Middle frontal gyrus (tissue), 1 donor: ENCODE results near the gene CLTCL1.
A peak's percentile ranks its signal among the peaks of the same experiment; 100 is the strongest.

ENCODE experiments used
- DNase-seq: peaks from one replicate; pipeline ENCODE4 v3.0.0-alpha.2; 2015; ENCODE audit warnings: low spot score; ENCODE audit errors: extremely low spot score

CLTCL1 gene

DNA sequence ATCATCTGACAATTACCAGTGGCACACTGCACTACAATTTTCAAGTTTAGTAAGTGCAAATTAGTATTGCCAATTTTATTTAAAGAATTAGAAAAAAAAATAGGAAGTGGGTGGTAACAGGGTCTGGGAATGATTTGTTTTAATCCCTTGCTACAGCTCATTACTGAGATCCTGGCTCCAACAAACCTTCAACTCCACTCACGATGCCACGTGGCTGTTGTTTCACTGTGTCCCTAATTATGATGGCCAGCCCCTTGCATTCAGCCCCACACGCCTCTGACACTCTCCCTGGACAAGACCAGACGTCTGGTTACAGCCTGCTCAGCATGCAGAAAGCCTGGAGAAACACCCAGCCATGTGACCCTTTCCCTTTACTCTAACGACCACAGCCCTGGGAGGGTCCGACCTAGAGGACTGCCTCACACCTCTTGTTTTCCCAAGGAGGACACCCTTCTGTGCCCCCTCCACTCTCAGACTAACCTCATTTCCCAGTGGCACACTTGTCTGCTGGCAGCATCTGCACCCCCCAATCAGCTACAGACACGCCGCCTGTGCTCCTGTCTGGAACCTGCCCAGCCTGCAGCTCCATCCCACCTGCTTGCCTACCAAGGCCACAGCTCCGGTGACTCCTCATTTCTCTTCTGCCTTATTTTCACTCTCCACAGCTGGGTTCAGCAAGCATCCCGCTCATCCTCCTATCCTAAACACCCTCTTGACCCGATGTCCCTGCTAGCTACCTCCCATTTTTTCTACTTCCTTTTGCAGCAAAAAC, 94.5 kb downstream of the CLTCL1 start:
- DNase-seq = no peak

DNA sequence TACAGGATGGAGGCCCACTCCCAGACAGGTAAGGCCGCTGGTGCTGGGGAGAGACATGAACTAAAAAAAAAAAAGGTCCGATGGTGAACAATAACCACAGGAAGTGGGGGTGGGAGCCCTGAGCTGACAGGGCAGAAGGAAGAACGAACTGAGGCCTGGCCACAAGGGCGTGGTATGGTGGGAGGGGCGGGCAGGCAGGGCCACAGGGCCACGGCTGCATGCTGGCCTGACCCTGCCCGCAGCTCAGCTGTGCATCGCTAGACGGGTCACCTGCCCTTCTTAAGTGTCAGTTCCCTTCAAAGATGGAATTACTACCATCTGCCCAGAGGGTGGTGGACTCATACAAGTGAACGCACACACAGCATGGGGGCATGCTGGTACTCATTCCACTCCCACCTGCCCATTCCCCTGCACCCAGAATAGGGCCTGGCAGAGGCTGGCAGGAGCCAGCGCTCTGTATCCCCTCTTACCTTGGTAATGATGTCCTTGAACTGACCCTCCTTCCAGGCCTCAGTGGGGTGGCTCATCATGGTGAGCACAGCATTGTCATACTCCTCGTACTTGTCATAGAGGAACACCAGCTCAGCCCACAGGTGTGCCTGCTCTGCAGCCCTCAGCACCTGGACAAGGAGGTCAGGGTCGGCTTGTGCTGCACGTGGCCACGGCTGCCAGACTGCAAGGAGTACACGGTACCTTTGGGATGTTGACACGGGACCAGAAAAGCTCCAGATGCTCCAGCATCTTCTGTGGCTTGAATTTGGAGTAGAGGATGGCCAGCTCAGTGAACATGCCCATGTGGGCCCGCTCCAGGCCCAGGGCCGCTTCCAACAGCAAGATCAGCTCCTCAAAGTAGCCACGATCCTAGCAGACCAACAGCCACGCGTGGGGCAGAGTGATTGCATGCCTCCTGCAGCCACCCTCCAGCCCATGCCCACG, 95.5 kb downstream of the CLTCL1 start:
- no peak for DNase-seq

- DNase-seq = no peak
Measured at GRCh38 chr22:19194766-19195536, 96.6 kb downstream of the CLTCL1 start.

DNA sequence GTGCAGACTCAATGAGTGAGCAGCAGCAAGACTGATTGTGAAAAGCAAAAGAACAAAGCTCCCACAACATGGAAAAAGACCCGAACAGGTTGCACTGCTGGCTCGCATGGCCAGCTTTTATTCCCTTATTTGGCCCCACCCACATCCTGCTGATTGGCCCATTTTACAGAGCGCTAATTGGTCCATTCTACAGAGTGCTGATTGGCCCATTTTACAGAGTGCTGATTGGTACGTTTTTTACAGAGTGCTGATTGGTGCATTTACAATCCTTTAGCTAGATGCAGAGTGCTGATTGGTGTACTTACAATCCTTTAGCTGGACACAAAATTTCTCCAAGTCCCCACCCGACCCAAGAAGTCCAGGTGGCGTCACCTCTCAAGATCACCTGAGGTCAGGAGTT, 97.6 kb downstream of the CLTCL1 start:
- no peak for DNase-seq

DNA sequence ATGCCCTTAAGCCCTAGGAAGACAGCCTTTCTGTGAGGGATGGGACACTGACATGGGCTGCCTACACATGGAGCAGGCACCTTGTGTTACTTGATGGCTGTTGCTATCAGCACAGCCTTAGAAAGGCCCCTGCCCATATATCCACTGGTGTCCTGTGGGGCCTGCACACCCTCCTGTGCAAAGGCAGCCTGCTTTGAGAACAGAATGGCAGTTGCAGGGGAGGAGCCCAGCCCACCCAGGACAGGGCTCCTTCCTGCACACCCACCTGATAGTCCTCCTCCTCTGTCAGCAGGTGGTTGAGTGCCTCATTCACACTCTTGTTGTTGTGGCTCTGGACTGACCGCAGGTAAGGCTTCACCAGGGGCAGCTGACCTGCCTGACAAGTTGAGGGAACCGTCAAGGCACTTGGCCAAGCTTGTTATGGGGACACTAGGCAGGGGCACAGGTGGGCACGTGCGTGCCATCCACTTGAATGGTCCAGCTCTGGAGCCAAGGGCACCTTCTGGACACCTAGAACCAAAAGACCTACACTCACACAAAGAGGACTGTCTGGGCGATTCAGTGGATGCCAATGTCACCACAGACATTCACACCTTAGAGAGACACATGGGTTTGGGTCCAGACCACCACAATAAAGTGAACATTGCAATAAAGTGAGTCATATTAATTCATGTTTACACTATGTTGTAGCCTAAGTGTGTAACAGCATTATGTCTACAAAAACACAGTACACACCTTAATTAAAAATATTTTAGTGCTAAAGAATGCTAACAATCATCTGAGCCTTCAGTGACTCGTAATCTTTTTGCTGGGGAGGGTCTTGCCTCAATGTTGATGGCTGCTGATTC, 103.6 kb downstream of the CLTCL1 start:
- DNase-seq = no peak

GRCh38 chr22:19184276-19184997, 107.1 kb downstream of the CLTCL1 start:
- no peak for DNase-seq

GRCh38 chr22:19183216-19183615, 108.3 kb downstream of the CLTCL1 start:
- no peak for DNase-seq

DNA sequence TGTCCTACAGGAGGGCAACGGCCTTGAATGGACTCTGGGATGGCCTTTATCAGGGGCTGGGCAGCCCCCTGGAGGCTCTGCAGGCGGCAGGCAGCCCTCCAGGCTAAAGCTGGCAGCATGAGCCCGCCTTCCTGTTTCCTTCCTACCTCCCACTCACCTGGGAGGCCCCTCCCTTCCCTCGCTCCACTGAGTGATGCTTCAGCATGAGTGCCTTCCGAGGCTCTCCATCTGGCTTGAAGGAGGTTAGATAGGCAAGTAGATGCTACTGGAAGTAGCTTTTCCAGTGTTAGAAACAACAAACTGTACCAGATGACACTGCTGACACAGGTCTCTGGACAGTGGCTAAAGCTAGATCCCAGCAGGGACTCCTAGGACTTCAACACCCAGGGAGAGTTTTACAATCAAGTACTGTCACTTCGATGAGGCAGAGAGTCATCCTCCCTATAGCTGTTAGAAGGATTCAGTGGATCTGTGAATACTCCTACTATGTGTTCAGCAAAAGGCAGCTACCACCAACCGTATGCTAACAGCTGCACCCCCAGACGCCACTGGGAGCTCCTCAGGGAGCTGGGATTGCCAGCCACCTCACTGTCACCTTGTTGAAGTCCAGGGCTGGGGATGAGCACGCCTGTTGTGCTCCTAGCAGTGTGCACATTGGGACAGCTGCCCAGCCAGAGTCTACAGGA, 108.9 kb downstream of the CLTCL1 start:
- no peak for DNase-seq

- DNase-seq = no peak
Measured at GRCh38 chr22:19181786-19182471, 109.6 kb downstream of the CLTCL1 start.

DNA sequence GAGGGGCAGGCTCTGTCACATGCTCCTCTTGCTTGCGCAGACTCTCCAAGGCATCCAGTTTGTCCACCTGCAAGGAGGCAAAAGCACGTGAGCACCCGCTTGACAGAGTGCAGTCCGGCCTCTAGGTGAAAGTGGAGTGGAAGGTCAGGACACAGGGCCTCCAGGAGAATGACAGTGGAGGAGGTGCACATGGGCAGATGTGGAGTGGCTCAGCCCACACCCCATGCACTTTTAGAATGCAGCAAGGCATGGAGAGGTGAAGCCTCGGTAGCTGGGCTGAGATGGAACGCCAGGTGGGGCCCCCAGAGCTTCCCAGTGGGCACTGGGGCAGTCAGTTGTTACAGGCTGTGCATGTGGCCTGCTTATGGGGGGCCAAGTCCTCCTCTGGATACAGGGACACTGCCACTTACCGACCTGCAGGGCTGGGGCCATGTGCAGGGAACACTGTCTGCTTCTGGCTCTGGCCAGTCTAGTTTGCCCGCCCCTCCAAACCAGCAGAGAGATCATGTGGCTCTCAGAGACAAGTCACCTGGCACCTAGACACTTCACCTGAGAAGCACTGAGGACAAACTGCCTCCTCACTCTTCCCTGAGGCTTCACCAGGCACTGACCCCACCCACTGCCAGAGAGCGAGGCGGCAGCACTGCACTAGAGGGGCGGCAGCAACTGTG, 110.6 kb downstream of the CLTCL1 start:
- no peak for DNase-seq

GRCh38 chr22:19180234-19180633, 111.3 kb downstream of the CLTCL1 start:
- no peak for DNase-seq

DNA sequence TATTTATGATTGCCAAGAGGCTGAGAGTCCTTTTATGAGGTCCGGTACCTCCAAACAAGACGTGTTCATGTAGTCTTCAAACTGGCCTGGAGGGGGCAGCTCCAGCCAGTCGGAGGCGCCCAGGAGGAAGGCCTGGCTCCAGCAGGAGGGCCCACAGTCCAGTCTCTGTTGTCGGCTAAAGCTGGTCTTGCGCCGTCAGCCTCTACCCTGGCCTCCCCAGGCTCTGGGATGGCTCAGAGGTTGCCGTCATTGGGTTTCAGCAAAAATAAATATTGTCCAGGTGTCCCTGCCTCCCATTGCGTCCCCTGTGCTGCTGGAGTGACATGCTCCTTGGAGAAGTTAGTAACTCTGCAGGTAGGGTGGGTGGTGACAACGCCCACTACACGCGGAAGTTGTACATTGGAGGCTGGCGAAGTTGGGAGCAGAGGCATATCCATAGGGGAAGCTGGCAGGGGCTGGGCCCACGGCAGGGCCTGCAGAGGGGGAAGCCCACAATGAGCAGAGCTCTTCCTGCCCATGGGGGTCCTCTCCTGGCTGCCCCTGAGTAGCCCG, 111.9 kb downstream of the CLTCL1 start:
- peak; percentile 62 for DNase-seq

DNA sequence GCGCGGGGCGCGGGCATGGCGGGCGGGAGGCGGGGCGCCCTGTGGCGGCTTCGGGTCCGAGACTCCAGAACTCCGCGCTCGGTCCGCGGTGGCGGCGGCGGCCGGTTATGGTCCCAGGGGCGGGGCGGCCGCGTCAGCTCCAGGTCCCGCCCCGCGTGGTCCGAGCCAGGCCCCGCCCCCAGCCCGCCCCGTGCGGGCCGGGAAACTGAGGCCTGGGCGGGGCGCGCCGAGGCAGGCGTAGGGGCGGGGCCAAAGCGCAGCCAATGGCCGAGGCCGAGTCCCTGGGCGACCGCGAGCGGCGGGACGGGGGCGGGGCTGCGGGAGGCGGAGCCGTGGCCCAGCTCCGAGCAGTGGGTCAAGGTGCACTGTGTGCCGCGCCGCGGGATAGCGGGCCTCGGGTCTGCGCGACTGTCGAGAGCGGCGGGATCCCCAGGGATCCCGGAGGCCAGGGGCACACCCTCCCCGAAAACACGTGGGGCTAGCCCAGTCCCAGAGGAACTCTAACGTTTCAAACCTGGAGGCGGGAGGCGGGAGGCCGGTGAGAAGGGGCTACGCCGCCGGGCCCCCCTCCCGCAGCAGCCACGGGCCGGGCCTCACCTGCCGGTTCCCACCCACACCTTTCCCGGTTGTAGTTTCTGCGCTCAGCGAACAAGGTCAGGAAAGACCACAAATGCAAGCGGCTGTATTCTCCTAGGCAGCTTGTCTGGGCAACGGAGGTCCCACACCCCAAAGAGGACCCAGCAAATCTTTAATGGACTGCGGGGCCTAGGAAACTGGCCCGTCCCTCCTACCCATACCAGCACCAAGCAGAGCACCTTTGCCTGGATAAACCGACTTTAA, 112.6 kb downstream of the CLTCL1 start, which contains the start of gene SLC25A1:
TSS of gene SLC25A1 (minus strand) at position 80 of the 840 bp plus-strand sequence. CDS start at position 17, 63 bp downstream.
- peak; percentile 91 for DNase-seq

GRCh38 chr22:19178065-19178656, 113.4 kb downstream of the CLTCL1 start:
- DNase-seq = no peak

GRCh38 chr22:19177164-19178064, 114.1 kb downstream of the CLTCL1 start:
- DNase-seq = no peak

GRCh38 chr22:19176732-19177131, 114.8 kb downstream of the CLTCL1 start:
- no peak for DNase-seq
